ENCODE measurements around the gene KIAA1328. TPM values are rescaled to one million over a fixed set of nuclear protein-coding genes. Genes with fewer than 3 reads are reported as not detected.
A peak's percentile ranks its signal among the peaks of the same experiment; 100 is the strongest.

The KIAA1328 gene
- 11.5 and 15.0 TPM in 2 replicates for total RNA-seq (ENCODE audit: low replicate concordance)

- peak within 1 kb of the TSS; percentile 90 for H3K27ac Mint-ChIP-seq
- no peaks in the 10 kb centered on the region for H3K27me3 ChIP-seq
- H3K36me3 ChIP-seq, result no peaks in the 10 kb centered on the region
- no peaks in the 10 kb centered on the region for H4K20me1 ChIP-seq (ENCODE audit: low read depth)
- peaks cover 55% of the 10 kb centered on the region for H3K79me2 ChIP-seq (ENCODE audit: low read depth)
- peak within 1 kb of the TSS; percentile 76 for H3K4me2 ChIP-seq
- H3K27ac ChIP-seq, result no peak within 1 kb of the TSS
- TF ChIP-seq EZH2phosphoT487 (IDR thresholded peaks at IDR 0.05) (no peak), CTCF (IDR thresholded peaks at IDR 0.05) (peak; percentile 61), EZH2 (IDR thresholded peaks at IDR 0.05) (peak; percentile 63)
- peak within 1 kb of the TSS; percentile 89 for H3K4me3 Mint-ChIP-seq
- peaks cover 2% of the 10 kb centered on the region for H3K27me3 Mint-ChIP-seq (ENCODE audit: insufficient read depth, low read depth)
- peaks cover 3% of the 10 kb centered on the region for H3K4me1 ChIP-seq
- H3K9me3 Mint-ChIP-seq, result peaks cover 16% of the 10 kb centered on the region
- peak; percentile 91 for DNase-seq (ENCODE audit: low spot score)
- H3K4me1 Mint-ChIP-seq, result peaks cover 27% of the 10 kb centered on the region
- peak within 1 kb of the TSS; percentile 38 for H3K9ac ChIP-seq
- H3K4me3 ChIP-seq, result peak within 1 kb of the TSS; percentile 83
- peaks cover 23% of the 10 kb centered on the region for H3K36me3 Mint-ChIP-seq
- H3F3A ChIP-seq (ENCODE audit: low read depth), result peaks cover 23% of the 10 kb centered on the region
- peak within 1 kb of the TSS; percentile 96 for H2AFZ ChIP-seq (replicated peaks)
- H3K9me3 ChIP-seq (ENCODE audit: low read depth), result no peaks in the 10 kb centered on the region
These were observed at the start of gene KIAA1328, which contains the start of gene TPGS2 for GRCh38 chr18:36828630-36829361. KIAA1328 (plus strand) TSS chr18:36829127; CDS start chr18:36829139, 12 bp downstream. TPGS2 (minus strand) TSS chr18:36829002; CDS start chr18:36828767, 235 bp downstream.

GRCh38 chr18:36780748-36781147, 48.2 kb upstream of the KIAA1328 start:
- H3K27me3 Mint-ChIP-seq (ENCODE audit: insufficient read depth, low read depth), result peaks cover 6% of the 10 kb centered on the region
- H3K36me3 ChIP-seq, result no peaks in the 10 kb centered on the region
- H3K9me3 Mint-ChIP-seq, result no peaks in the 10 kb centered on the region
- H3F3A ChIP-seq (ENCODE audit: low read depth), result no peaks in the 10 kb centered on the region
- TF ChIP-seq EZH2 (IDR thresholded peaks at IDR 0.05) (no peak), EZH2phosphoT487 (IDR thresholded peaks at IDR 0.05) (no peak), CTCF (IDR thresholded peaks at IDR 0.05) (no peak)
- peaks cover 36% of the 10 kb centered on the region for H3K36me3 Mint-ChIP-seq
- no peaks in the 10 kb centered on the region for H4K20me1 ChIP-seq (ENCODE audit: low read depth)
- H3K4me1 ChIP-seq, result no peaks in the 10 kb centered on the region
- no peaks in the 10 kb centered on the region for H3K4me1 Mint-ChIP-seq
- H2AFZ ChIP-seq (replicated peaks), result no peak overlapping the region
- H3K9ac ChIP-seq, result no peak overlapping the region
- no peak overlapping the region for H3K27ac ChIP-seq
- H3K27me3 ChIP-seq, result no peaks in the 10 kb centered on the region
- no peak overlapping the region for H3K4me2 ChIP-seq
- H3K4me3 ChIP-seq, result no peak overlapping the region
- no peaks in the 10 kb centered on the region for H3K9me3 ChIP-seq (ENCODE audit: low read depth)
- DNase-seq (ENCODE audit: low spot score), result no peak
- H3K79me2 ChIP-seq (ENCODE audit: low read depth), result no peaks in the 10 kb centered on the region
- H3K4me3 Mint-ChIP-seq, result no peak overlapping the region
- H3K27ac Mint-ChIP-seq, result no peak overlapping the region

GRCh38 chr18:36782710-36783109, 46.2 kb upstream of the KIAA1328 start:
- Mint-ChIP-seq H3K27me3 (ENCODE audit: insufficient read depth, low read depth) (peaks cover 4% of the 10 kb centered on the region), H3K9me3 (no peaks in the 10 kb centered on the region), H3K4me3 (no peak overlapping the region), H3K36me3 (peaks cover 32% of the 10 kb centered on the region), H3K27ac (no peak overlapping the region), H3K4me1 (peaks cover 10% of the 10 kb centered on the region)
- Histone ChIP-seq H3K4me3 (no peak overlapping the region), H4K20me1 (ENCODE audit: low read depth) (no peaks in the 10 kb centered on the region), H3K36me3 (no peaks in the 10 kb centered on the region), H3K27ac (no peak overlapping the region), H3K79me2 (ENCODE audit: low read depth) (no peaks in the 10 kb centered on the region), H3K4me2 (no peak overlapping the region), H3K27me3 (no peaks in the 10 kb centered on the region), H3K9ac (no peak overlapping the region), H3K4me1 (peaks cover 15% of the 10 kb centered on the region), H3F3A (ENCODE audit: low read depth) (peaks cover 11% of the 10 kb centered on the region), H2AFZ (replicated peaks) (no peak overlapping the region), H3K9me3 (ENCODE audit: low read depth) (no peaks in the 10 kb centered on the region)
- TF ChIP-seq EZH2 (IDR thresholded peaks at IDR 0.05) (no peak), EZH2phosphoT487 (IDR thresholded peaks at IDR 0.05) (no peak), CTCF (IDR thresholded peaks at IDR 0.05) (no peak)
- DNase-seq (ENCODE audit: low spot score), result no peak

All from neural progenitor cell (in vitro differentiated cells).